Dendritic cell treated with granulocyte-macrophage colony-stimulating factor and Interleukin-4, amounts not matched to agents 40 ng/mL and 50 ng/mL, for 4 days (primary cell): ENCODE results near the gene PRR23C.
"Not testable (repeated sequence)": the region's sequence is repeated elsewhere in the genome, so short reads cannot be mapped to it uniquely, and the experiment has no call there.

Experiments used
- H3K27ac Mint-ChIP-seq: one replicate; pipeline ENCODE4 v1.8.0; 2022; ENCODE audit warnings: mild to moderate bottlenecking, mixed read lengths
- H3K27me3 Mint-ChIP-seq: one replicate; pipeline ENCODE4 v1.8.0; 2022; ENCODE audit warnings: mild to moderate bottlenecking, mixed read lengths
- H3K36me3 Mint-ChIP-seq: one replicate; pipeline ENCODE4 v1.8.0; 2022; ENCODE audit warnings: low read depth, mixed read lengths
- H3K4me1 Mint-ChIP-seq: one replicate; pipeline ENCODE4 v1.8.0; 2022; ENCODE audit warnings: low read depth, mixed read lengths
- H3K4me3 Mint-ChIP-seq: one replicate; pipeline ENCODE4 v1.8.0; 2022; ENCODE audit warnings: mild to moderate bottlenecking, moderate library complexity, mixed read lengths
- H3K9me3 Mint-ChIP-seq: one replicate; pipeline ENCODE4 v1.8.0; 2022; ENCODE audit warnings: mixed read lengths
- intact Hi-C: fragments of 100-400 bp; cut with micrococcal nuclease; formaldehyde crosslinking; loops from one replicate; pipeline ENCODE4 v1.15.0; 2022

Gene PRR23C

DNA sequence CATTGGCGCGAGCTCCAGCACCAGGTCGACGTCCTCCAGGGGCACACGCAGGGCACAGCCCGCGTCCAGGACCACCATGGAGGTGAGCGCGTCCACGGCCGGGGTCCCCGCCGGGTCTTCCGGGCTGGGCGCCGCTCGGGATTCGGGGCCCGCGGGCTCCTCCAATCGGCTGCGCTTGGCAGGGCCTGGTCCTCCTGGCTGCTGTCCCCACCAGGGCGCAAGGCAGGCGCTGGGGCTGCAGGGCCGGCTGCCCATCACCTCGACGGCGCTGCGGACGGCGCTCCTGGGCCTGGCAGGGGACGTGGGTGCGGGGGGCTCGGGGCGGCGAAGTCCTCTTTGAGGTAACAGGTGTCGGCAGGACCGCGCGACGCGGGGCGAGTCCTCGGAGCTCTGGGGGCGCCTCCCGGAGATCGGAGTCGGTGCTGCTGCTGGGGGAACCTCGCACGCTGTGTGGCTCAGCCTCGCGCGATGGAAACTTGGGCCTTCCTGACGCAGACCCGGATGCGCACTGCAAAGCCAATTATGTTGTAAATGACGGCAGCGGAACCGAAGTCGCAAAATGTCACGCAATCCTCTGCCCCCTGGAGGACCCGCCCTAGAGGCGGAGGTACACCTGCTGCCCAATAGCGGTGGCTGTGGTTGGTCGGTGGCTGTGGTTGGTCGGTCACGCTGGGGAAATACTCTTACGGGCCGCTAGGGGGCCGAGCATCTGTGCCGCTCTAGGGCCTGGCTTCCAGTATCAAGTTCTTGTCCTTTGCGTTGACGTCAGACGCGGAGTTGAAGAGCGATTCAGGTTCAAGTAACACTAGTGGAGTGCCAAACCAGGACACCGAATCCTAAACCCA lies at the start of gene PRR23C:
PRR23C (minus strand) TSS at position 527 of the 845 bp plus-strand sequence; CDS start at position 255, 272 bp downstream.
- H3K27ac Mint-ChIP-seq, result no peak within 1 kb of the TSS
- no peaks in the 10 kb centered on the region for H3K36me3 Mint-ChIP-seq
- intact Hi-C loops, result no loop called here
- peaks cover 1% of the 10 kb centered on the region for H3K27me3 Mint-ChIP-seq
- H3K9me3 Mint-ChIP-seq, result peaks cover 11% of the 10 kb centered on the region
- H3K4me1 Mint-ChIP-seq, result no peaks in the 10 kb centered on the region
- H3K4me3 Mint-ChIP-seq, result no peak within 1 kb of the TSS

DNA sequence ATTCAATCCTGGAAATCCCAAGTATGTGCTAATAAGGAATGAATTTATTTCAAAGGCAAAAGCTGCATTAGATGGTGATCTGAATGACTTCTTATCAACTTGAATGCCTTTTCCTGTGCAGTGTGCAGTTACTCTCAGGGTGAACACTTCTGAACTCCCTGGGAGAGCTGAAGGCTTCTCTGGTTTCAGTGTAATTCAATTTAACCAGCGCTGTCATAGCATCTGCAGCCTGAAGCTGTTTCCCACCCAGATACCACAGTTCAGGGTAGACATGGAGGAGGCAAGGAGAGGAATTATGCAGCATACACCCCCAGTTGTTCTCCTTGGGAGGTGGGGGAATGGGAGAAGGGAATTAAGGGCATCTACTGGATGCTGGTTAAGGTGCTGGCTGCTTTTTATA lies 49.1 kb upstream of the PRR23C start:
- intact Hi-C loops, result no loop called here

GRCh38 chr3:139088462-139089324 lies 44.0 kb upstream of the PRR23C start:
- Mint-ChIP-seq H3K9me3 (peaks cover 6% of the 10 kb centered on the region), H3K27ac (no peak overlapping the region), H3K4me1 (no peaks in the 10 kb centered on the region), H3K36me3 (no peaks in the 10 kb centered on the region), H3K4me3 (no peak overlapping the region), H3K27me3 (peaks cover 6% of the 10 kb centered on the region)
- intact Hi-C loops, result no loop called here

More for the DNA sequence above, 49.1 kb upstream of the PRR23C start:
- Mint-ChIP-seq H3K4me3 (no peak overlapping the region), H3K27ac (no peak overlapping the region), H3K27me3 (peaks cover 4% of the 10 kb centered on the region), H3K36me3 (no peaks in the 10 kb centered on the region), H3K4me1 (no peaks in the 10 kb centered on the region), H3K9me3 (peaks cover 6% of the 10 kb centered on the region)

DNA sequence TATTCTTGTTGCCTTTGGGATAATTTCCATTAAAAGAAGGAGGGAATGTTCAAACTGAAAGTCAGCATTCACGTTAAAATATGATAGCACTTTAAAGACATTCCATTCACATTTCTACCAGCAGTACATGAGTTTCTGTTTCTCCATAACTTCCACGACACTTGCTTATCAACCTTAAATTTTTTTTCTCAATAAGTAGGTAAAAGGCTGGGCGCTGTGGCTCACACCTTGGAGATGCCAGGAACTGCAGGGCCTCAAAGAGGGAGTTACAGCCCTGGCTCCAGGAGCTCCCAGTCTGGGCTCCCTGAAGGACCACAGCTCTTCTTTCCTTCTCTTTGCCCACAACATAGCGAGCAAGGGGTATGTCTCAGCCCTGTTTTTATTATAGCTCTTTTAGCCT lies 42.9 kb upstream of the PRR23C start:
- no peaks in the 10 kb centered on the region for H3K36me3 Mint-ChIP-seq
- H3K4me1 Mint-ChIP-seq, result no peaks in the 10 kb centered on the region
- H3K27me3 Mint-ChIP-seq, result peaks cover 6% of the 10 kb centered on the region
- intact Hi-C loops, result no loop called here
- H3K27ac Mint-ChIP-seq, result no peak overlapping the region
- H3K9me3 Mint-ChIP-seq, result peaks cover 4% of the 10 kb centered on the region
- H3K4me3 Mint-ChIP-seq, result no peak overlapping the region

- H3K4me1 Mint-ChIP-seq, result no peaks in the 10 kb centered on the region
- no peaks in the 10 kb centered on the region for H3K9me3 Mint-ChIP-seq
- no peak overlapping the region for H3K27ac Mint-ChIP-seq
- H3K36me3 Mint-ChIP-seq, result no peaks in the 10 kb centered on the region
- H3K4me3 Mint-ChIP-seq, result no peak overlapping the region
- peaks cover 1% of the 10 kb centered on the region for H3K27me3 Mint-ChIP-seq
- intact Hi-C loops, result no loop called here
Measured at GRCh38 chr3:139084176-139084575, 39.5 kb upstream of the PRR23C start.

DNA sequence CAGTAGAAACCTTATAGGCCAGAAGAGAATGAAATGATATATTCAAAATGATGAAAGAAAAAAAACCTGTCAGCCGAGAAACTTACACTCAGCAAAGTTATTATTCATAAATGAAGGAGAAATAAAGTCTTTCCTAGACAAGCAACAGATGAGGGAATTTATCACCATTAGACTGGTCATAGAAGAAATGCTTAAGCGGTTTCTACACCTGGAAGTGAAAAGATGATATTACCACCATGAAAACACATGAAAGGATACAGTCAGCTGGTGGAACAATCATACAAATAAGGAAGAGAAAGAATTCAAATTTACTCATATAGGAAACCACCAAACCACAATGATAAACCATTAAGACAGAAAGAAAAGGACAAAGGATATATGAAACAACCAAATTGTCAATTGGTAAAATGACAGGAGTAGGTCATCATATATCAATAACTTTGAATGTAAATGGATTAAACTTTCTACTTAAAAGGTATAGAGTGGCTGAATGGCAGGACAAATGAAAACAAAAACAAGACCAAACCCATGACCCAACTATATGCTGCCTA lies 29.9 kb upstream of the PRR23C start:
- H3K4me1 Mint-ChIP-seq, result no peaks in the 10 kb centered on the region
- no peak overlapping the region for H3K4me3 Mint-ChIP-seq
- intact Hi-C loops, result loop anchor here (1.0 kb wide), 1 partner anchor 9 kb away; no protein-coding TSS in a partner anchor
- H3K27me3 Mint-ChIP-seq, result peaks cover 6% of the 10 kb centered on the region
- no peak overlapping the region for H3K27ac Mint-ChIP-seq
- peaks cover 45% of the 10 kb centered on the region for H3K9me3 Mint-ChIP-seq
- H3K36me3 Mint-ChIP-seq, result no peaks in the 10 kb centered on the region

DNA sequence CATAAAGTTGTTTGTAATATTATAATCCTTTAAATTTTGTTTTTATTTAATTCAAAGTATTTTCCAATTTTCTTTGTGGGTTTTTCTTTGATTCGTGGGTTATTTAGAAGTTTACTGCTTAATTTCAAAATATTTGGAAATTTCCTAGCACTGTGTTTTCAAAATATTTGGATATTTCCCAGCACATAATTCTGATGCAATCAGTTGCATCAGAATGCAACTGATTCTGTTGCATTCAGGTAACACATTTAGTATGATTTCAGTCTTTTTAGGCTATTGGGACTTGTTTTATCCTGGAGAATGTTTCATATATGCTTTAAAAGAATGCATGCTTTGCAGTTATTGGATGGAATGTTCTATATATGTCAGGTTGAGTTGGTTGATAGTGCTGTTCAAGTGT lies 18.2 kb upstream of the PRR23C start:
- Mint-ChIP-seq H3K27me3 (no peaks in the 10 kb centered on the region), H3K27ac (no peak overlapping the region), H3K36me3 (no peaks in the 10 kb centered on the region), H3K4me3 (no peak overlapping the region), H3K9me3 (no peaks in the 10 kb centered on the region), H3K4me1 (no peaks in the 10 kb centered on the region)
- intact Hi-C loops, result no loop called here

GRCh38 chr3:139052802-139053600 lies 8.3 kb upstream of the PRR23C start:
- Mint-ChIP-seq H3K4me1 (no peaks in the 10 kb centered on the region), H3K4me3 (no peak overlapping the region), H3K27me3 (no peaks in the 10 kb centered on the region), H3K27ac (no peak overlapping the region), H3K36me3 (no peaks in the 10 kb centered on the region), H3K9me3 (peaks cover 29% of the 10 kb centered on the region)
- intact Hi-C loops, result no loop called here

DNA sequence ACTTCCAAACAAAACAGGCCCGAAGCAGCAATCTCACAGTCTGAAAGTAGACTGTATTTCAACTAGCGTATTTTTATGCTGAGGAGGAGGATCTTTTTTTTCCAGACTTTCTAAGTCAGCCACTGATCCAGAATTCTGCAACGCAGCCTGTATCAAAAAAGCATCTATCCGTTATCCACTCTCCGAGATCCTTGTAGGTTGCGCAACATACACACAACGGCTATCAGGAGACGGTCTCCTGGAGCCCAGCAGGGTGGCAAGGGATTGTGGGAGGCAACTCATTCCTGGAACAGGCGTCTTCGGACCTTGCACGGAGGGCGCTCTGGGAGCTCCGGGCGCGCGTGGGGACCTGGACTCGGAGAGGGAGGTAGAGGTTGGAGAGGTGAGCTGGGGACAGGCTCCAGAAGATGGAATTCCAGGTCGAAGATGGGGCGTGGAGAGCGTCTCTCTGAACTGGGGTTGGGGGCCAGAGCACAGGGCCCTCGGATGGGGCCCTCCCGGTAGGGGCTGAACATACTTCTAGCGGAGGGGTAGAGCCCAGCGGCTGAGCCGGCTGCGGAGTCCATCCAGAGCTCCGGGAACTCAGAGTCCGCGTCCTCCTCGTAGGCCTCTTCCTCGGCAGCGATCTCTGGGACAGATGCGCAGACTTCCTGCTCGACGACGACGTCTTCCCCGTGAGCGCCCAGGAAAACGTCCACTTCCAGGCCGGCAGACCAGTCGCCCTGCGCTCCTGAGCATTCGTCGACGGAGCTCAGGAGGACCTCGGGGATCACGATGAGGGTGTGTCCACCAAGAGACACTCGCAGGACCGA lies 932 bp downstream of the PRR23C start:
- peaks cover 1% of the 10 kb centered on the region for H3K27me3 Mint-ChIP-seq
- no peaks in the 10 kb centered on the region for H3K4me1 Mint-ChIP-seq
- intact Hi-C loops, result no loop called here
- no peak overlapping the region for H3K27ac Mint-ChIP-seq
- no peaks in the 10 kb centered on the region for H3K36me3 Mint-ChIP-seq
- no peak overlapping the region for H3K4me3 Mint-ChIP-seq
- peaks cover 11% of the 10 kb centered on the region for H3K9me3 Mint-ChIP-seq

GRCh38 chr3:139037478-139037877 lies 7.2 kb downstream of the PRR23C start:
- no peaks in the 10 kb centered on the region for H3K9me3 Mint-ChIP-seq
- H3K4me3 Mint-ChIP-seq, result no peak overlapping the region
- intact Hi-C loops, result no loop called here
- no peaks in the 10 kb centered on the region for H3K4me1 Mint-ChIP-seq
- no peaks in the 10 kb centered on the region for H3K27me3 Mint-ChIP-seq
- H3K36me3 Mint-ChIP-seq, result no peaks in the 10 kb centered on the region
- no peak overlapping the region for H3K27ac Mint-ChIP-seq

DNA sequence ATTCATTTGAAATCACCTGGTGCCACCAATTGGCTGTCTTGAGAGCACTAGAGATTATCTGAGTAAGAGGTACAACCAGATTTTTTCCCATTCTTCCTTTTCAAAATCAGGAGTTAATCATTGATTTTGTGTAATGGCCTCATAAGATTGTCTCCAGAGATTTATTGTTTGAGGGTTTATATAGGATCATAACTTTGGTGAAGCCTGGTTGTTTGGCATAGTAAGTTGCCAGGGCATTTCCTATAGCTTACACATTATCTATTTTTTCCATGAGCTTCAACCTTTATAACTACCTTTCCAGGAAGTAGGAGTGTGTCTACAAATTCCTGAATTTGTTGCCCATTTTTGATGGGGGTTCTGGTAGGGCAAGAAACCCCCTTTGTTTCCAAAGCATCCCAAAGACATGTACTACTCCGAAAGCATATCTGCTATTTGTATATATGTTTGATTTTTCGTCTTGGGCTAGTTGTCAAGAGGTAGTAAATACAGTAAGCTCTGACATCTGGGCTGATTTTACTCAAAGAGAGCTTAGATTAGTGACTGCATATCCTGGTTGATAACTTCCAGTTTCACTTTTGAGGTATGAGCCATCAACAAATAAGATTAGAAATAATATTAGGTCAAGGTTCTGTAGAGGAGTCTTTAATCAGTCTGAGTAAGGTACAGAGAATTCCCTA lies 12.2 kb downstream of the PRR23C start:
- no peaks in the 10 kb centered on the region for H3K4me1 Mint-ChIP-seq

DNA sequence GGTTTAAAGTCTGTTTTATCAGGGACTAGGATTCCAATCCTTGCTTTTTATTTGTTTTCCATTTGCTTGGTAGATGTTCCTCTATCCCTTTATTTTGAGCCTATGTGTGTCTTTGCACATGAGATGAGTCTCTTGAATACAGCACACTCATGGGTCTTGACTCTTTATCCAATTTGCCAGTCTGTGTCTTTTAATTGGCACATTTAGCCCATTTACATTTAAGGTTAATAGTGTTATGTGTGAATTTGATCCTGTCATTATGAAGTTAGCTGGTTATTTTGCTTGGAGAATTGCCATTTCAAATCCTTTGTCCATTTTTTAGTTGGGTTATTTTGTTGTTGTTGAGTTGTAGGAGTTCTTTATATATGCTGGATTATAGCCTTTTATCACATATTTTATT lies 14.1 kb downstream of the PRR23C start:
- H3K4me1 Mint-ChIP-seq, H3K27ac Mint-ChIP-seq, intact Hi-C loops, H3K27me3 Mint-ChIP-seq, H3K4me3 Mint-ChIP-seq, H3K36me3 Mint-ChIP-seq: not testable (repeated sequence)
- peaks cover 17% of the 10 kb centered on the region for H3K9me3 Mint-ChIP-seq

More for the DNA sequence above, 12.2 kb downstream of the PRR23C start:
- H3K9me3 Mint-ChIP-seq, result peaks cover 17% of the 10 kb centered on the region
- H3K27ac Mint-ChIP-seq, result no peak overlapping the region
- intact Hi-C loops, result no loop called here
- no peak overlapping the region for H3K4me3 Mint-ChIP-seq
- H3K27me3 Mint-ChIP-seq, result no peaks in the 10 kb centered on the region
- H3K36me3 Mint-ChIP-seq, result no peaks in the 10 kb centered on the region
